HCT116 (cell line): ENCODE measurements around the gene KRT83.

ENCODE experiments used
- ATF3 ChIP-seq: IDR thresholded peaks from 2 replicates; pipeline ENCODE4 v1.6.1; 2012
- CTCF ChIP-seq, 3 experiments: fragments of 200-600 bp in 1 of 3; sonication (generic) in 1 of 3; IDR thresholded peaks in 2 of 3; conservative IDR thresholded peaks in 1 of 3; 2 replicates each; pipeline ENCODE4 v1.5.1; 2012 to 2017; ENCODE audit warnings: low read depth in 2 of 3, low read length in 2 of 3, antibody characterized with exemption in 1 of 3, borderline replicate concordance in 1 of 3, control low read depth in 1 of 3, mild to moderate bottlenecking in 1 of 3, mixed read lengths in 1 of 3, mixed run types in 1 of 3, moderate library complexity in 1 of 3; ENCODE audit not compliant: insufficient read depth in 1 of 3
- EZH2phosphoT487 ChIP-seq: fragments of 200-600 bp; IDR thresholded peaks from 2 replicates; pipeline ENCODE4 v1.6.1; 2018; ENCODE audit warnings: antibody characterized with exemption, borderline replicate concordance
- MAX ChIP-seq: IDR thresholded peaks from 2 replicates; pipeline ENCODE4 v1.6.1; 2012
- POLR2A ChIP-seq: IDR thresholded peaks from 2 replicates; pipeline ENCODE4 v1.7.0; 2011; ENCODE audit warnings: borderline replicate concordance; ENCODE audit not compliant: insufficient read depth, insufficient read length; ENCODE audit errors: extremely low read depth
- SIN3A ChIP-seq: IDR thresholded peaks from 2 replicates; pipeline ENCODE4 v1.6.1; 2012; ENCODE audit warnings: low read depth
- TCF7L2 ChIP-seq: IDR thresholded peaks from 2 replicates; pipeline ENCODE4 v1.7.0; 2011; ENCODE audit warnings: borderline replicate concordance, inconsistent platforms; ENCODE audit not compliant: insufficient read depth, insufficient read length; ENCODE audit errors: extremely low read depth

- TF ChIP-seq TCF7L2 (no peak), SIN3A (no peak), MAX (no peak), CTCF (IDR thresholded peaks at IDR 0.05 in 2 of 3, conservative IDR thresholded peaks at IDR 0.05 in 1 of 3; ENCODE audit: borderline replicate concordance in 1 of 3, insufficient read depth in 1 of 3, low read depth in 2 of 3, low read length in 2 of 3) (no peak), POLR2A (no peak), EZH2phosphoT487 (no peak), ATF3 (no peak)
Observed at GRCh38 chr12:52342781-52343490, 21.7 kb upstream of the KRT83 start.
